Left renal pelvis (tissue), 4 donors: Measurements from ENCODE around the gene EHMT2. TPM values are rescaled to one million over a fixed set of nuclear protein-coding genes. Genes with fewer than 3 reads are reported as not detected.
"Not testable (repeated sequence)": the region's sequence is repeated elsewhere in the genome, so short reads cannot be mapped to it uniquely, and the experiment has no call there.

Source experiments
- DNase-seq, 4 donors: peaks; one replicate each; pipeline ENCODE4 v3.0.0-alpha.2; 2013; ENCODE audit warnings: low read depth in 4 of 4, low spot score in 3 of 4
- polyA plus RNA-seq, 4 donors: library from polyadenylated mRNA; unstranded; fragments of 120-200 nt; gene quantifications; one replicate each; pipeline ENCODE4 v1.2.1, GENCODE V29; 2013; ENCODE audit not compliant: insufficient read length in 4 of 4

The EHMT2 gene
- polyA plus RNA-seq, 4 donors: 69.0 to 99.0 (median 77.6) TPM

GRCh38 chr6:31915756-31916155 is 18.3 kb upstream of the EHMT2 start:
- no peak for DNase-seq

- no peak for DNase-seq
Measured at GRCh38 chr6:31915351-31915750, 17.9 kb upstream of the EHMT2 start.

DNA sequence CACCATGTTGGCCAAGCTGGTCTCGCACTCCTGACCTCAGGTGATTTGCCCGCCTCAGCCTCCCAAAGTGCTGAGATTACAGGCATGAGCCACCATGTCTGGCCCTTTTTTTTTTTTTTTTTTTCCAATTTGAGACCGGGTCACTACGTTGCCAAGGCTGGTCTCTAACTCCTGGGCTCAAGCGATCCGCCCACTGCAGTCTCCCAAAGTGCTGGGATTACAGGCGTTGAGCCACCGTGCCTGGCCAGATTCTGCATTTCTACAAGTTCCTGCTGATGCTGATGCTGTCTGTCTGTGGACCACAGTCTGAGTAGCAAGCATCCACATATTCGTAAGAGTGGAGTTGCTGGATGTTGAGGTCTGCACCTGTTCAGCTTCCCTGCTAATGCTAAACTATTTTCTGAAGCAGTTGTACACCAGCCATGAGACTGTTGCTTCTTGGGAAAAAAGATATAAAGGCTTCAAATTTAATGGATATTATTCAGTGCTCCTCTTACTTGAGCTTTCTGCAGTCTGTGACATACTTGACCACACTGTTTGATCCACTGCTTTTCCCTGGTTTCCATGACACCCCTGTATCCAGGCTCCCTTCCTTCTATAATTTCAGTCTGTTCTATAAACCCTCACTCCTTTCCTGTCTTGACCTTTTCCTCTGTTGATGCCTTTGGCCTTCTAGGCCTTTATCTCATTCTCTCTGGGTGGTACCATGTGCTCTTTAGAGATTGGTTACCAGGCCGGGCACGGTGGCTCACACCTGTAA is 14.5 kb upstream of the EHMT2 start:
- DNase-seq: no peak

DNA sequence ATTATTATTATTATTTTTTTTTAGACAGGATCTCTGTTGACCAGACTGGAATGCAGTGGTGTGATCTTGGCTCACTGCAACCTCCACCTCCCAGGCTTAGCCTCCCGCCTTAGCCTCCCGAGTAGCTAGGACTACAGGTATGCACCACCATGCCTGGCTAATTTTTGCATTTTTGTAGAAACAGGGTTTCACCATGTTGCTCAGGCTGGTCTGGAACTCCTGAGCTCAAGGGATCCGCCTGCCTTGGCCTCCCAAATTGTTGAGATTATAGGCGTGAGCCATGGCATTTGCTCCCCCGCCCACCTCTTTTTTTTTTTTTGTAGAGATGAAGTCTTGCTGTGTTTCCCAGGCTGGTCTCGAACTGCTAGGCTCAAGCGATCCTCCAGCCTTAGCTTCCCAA is 11.8 kb upstream of the EHMT2 start:
- DNase-seq: not testable (repeated sequence)

DNA sequence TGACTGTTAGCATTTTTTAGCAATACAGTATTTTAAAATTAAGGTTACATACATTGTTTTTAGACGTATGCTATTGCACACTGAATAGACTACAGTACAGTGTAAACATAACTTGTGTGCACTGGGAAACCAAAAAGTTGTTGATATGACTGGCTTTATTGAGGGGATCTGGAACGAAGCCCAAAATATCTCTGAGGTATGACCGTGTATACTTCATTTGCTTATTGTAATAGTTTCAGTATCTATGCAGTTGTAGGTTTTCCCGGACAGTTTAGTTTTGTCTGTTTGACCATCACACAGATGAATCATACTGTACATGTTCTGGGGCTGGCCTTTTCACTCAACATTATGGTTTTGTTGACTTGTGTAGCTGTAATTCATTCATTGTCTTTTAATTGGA is 11.3 kb upstream of the EHMT2 start:
- DNase-seq: no peak

- not testable (repeated sequence) for DNase-seq
Measured at GRCh38 chr6:31908255-31908654, 10.8 kb upstream of the EHMT2 start.

DNA sequence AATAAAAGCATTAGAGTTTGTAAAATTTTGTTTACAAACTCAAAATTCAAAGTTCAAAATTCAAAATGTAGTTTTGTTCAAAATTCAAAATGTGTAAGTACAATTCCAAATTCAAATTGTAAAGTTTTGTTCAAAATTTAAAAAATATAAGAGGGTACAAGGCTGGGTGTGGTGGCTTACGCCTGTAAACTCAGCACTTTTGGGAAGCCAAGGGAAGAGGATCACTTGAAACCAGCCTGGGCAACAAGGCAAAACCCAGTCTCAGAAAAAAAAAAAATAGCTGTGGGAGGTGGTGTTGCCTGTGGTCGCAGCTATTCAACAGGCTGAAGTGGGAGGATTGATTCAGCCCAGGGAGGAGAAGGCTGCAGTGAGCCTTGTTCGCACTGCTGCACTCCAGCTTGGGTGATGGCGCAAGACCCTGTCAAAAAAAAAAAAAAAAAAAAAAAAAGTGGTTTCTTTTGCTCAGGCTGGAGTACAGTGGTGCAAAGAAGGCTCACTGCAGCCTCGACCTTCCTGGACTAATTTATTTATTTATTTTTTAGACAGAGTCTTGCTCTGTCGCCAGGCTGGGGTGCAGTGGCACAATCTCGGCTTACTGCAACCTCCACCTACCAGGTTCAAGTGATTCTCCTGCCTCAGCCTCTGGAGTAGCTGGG is 9.8 kb upstream of the EHMT2 start:
- DNase-seq: no peak

DNA sequence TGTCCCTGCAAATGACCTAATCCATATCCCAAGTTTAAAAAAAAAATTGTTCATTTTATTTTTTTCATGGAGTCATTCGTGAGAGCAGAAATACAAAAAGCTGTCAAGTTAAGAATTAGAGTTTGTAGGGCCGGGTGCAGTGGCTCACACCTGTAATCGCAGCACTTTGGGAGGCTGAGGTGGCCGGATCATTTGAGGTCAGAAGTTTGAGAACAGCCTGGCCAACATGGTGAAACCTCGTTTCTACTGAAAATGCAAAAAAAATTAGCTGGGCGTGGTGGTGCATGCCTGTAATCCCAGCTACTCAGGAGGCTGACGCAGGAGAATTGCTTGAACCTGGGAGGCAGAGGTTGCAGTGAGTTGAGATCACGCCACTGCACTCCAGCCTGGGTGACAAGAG is 9.2 kb upstream of the EHMT2 start:
- DNase-seq: not testable (repeated sequence)

- DNase-seq: no peak
Measured at GRCh38 chr6:31906122-31906521, 8.6 kb upstream of the EHMT2 start.

GRCh38 chr6:31905041-31905440 is 7.5 kb upstream of the EHMT2 start:
- no peak for DNase-seq

GRCh38 chr6:31903957-31904356 is 6.5 kb upstream of the EHMT2 start:
- DNase-seq: no peak

DNA sequence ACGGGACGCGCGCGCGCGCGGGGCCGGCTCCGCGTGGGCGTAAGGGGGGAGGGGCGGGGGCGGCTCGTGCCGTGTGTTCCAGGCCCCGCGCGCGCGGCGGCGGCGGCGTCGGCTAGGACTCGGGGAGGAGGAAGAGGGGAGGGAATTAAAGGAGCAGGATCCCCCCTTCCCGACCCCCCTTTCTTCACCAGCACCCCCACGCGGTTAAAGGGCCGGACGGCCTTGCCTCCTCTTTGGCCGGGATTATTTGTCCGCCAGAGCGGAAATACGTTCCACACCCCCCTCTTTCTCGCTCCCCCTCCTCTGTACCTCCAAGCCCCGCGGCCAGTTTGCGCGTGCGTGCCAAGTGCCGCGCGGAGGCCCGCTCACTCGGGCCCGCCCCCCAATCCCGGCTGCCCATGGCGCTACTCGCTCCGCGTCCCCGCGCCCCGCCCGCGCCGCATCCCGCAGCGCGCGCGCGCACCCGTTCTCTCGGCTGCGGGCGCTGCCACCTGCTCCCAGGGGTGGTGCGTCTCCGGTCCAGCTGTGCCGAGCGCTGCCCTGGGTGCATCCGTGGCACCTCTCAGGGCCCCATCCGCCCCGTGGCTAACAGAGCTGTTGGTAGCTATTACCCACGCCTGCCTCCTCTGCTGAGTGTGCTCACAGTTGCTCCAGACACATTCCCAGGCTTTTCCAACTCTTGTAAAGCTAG is 4.6 kb upstream of the EHMT2 start, which contains the start of gene ZBTB12:
Gene ZBTB12, minus strand, starts transcription at position 134 of the 691 bp plus-strand sequence. CDS start 781 bp downstream, outside the sequence.
- DNase-seq: peak; percentile 94 to 99 (median 97)

GRCh38 chr6:31901415-31901952 is 4.0 kb upstream of the EHMT2 start:
- DNase-seq: no peak

- DNase-seq: no peak
Measured at GRCh38 chr6:31900917-31901414, 3.5 kb upstream of the EHMT2 start.

DNA sequence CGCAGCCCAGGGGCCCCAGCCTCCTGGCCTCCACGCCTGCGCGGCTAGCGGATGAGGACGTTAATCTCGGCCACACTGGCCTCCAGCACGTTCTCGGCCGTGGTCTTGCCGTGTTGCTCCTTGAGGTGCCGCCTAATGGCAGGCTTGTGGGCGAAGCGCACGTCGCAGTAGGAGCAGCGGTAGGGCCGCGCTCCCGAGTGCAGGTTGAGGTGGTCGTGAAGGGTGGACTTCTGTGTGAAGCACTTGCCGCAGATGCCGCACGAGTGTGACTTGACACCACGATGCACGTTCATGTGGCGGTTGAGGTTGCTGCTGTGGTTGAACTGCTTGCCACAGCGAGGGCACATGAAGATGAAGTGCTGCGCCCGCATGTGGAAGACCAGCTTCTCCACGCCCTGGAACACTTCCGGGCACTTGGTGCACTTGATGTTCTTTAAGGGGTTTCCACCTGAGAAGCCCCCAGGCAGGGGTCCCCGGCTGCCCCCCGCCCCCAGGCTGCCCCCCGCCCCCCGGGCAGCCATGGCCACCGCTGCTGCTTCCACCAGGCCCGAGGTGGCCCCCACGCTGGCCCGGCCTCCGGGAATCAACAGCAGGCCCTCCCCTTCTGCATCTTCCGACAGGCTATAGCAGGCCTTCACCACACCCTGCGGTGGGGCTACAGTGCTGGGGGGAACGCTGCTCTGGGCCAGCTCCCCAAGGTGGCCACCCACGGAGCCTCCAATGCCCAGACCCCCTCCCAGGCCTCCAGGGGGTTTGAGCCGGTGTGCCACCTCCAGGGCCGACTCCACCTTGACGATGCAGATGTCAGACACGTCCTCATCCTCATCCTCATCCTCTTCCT is 2.6 kb upstream of the EHMT2 start:
- no peak for DNase-seq

DNA sequence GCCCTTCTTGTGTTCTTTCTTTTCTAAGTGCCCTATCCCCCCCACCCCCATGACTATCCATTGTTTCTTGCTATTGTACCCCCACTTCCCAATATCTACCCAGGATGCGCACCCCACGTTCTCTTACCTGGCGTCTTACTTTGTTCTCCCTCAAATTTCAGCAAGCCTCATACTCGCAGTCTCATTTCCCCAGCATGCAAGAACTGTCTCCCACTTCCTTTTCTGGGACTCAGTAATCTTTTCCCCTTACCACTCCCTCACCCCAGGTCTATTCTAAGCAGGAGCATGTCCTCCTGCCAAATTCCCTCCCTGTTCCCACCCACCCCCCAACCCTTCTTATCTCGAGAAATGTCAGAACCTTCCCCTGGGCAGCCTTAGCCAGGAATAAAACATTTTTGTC is 1.7 kb upstream of the EHMT2 start:
- DNase-seq: no peak

- DNase-seq: no peak
Measured at GRCh38 chr6:31898383-31899011, 999 bp upstream of the EHMT2 start.

GRCh38 chr6:31896856-31897611 is 464 bp downstream of the EHMT2 start:
- DNase-seq: no peak

- DNase-seq: no peak
Measured at GRCh38 chr6:31896493-31896855, 1.0 kb downstream of the EHMT2 start.
